Endothelial cell of umbilical vein (primary cell): ENCODE data around the gene ENTR1. TPM values are rescaled to one million over a fixed set of nuclear protein-coding genes. Genes with fewer than 3 reads are reported as not detected.

Source experiments
- BruUV-seq: library from RNA; stranded (reverse); fragments of 400-500 nt; replicated peaks from 2 replicates; lab custom pipeline; 2021; lab: Mats Ljungman, UMichigan
- CTCF ChIA-PET: fragments of 300-600, 350-600 bp; sonication (Branson Sonifier 250); formaldehyde crosslinking; loops from one replicate; lab custom pipeline; 2021; ENCODE audit warnings: antibody characterized with exemption, inconsistent platforms; lab: Charles Lee
- POLR2A ChIA-PET: fragments of 300-600, 350-600 bp; sonication (Branson Sonifier 250); formaldehyde crosslinking; loops from one replicate; lab custom pipeline; 2021; ENCODE audit warnings: antibody characterized with exemption, inconsistent platforms; lab: Charles Lee
- DNase-seq: peaks from one replicate; pipeline ENCODE4 v3.0.0-alpha.2; 2011; ENCODE audit warnings: low read depth, low spot score
- FAIRE-seq: peaks from 2 replicates; lab custom pipeline; 2011; peaks lifted over from hg19 to GRCh38; lab: Jason Lieb, UNC
- H2AFZ ChIP-seq: 2 replicates; pipeline ENCODE4 v1.6.0; 2012; ENCODE audit warnings: low read depth, low read length, control low read depth, inconsistent platforms
- H3K27ac ChIP-seq: 2 replicates; pipeline ENCODE4 v1.5.1; 2011; ENCODE audit warnings: low read depth, mild to moderate bottlenecking, control low read depth, low read length, moderate library complexity; ENCODE audit not compliant: insufficient read depth
- H3K27me3 ChIP-seq, 2 experiments: 2 replicates each; pipeline versions ENCODE4 v1.6.0 to v1.6.1; 2011; ENCODE audit warnings: low read length in 2 of 2, mixed read lengths in 1 of 2; ENCODE audit not compliant: control insufficient read depth in 2 of 2, insufficient read depth in 2 of 2
- H3K36me3 ChIP-seq, 2 experiments: 2 replicates in 1 of 2; 3 replicates in 1 of 2; pipeline ENCODE4 v1.5.1; 2011; ENCODE audit warnings: low read length in 2 of 2, mild to moderate bottlenecking in 1 of 2, moderate library complexity in 1 of 2; ENCODE audit not compliant: control insufficient read depth in 2 of 2, insufficient read depth in 2 of 2; ENCODE audit errors: extremely low read depth in 1 of 2
- H3K4me1 ChIP-seq: 3 replicates; pipeline ENCODE4 v1.5.1; 2011; ENCODE audit warnings: mild to moderate bottlenecking, low read length; ENCODE audit not compliant: control insufficient read depth, insufficient read depth; ENCODE audit errors: extremely low read depth
- H3K4me2 ChIP-seq: 2 replicates; pipeline ENCODE4 v1.6.1; 2011; ENCODE audit warnings: low read length, control low read depth, mixed read lengths; ENCODE audit not compliant: insufficient read depth
- H3K4me3 ChIP-seq, 3 experiments: fragments of 200-600 bp in 1 of 3; sonication (generic), shearing (Covaris generic) in 1 of 3; replicated peaks in 1 of 3; 2 replicates each; pipeline ENCODE4 v1.5.1; 2011 to 2016; ENCODE audit warnings: control low read depth in 3 of 3, low read length in 3 of 3, mild to moderate bottlenecking in 2 of 3, inconsistent platforms in 1 of 3, low read depth in 1 of 3, moderate library complexity in 1 of 3; ENCODE audit not compliant: insufficient read depth in 1 of 3
- H3K79me2 ChIP-seq: 2 replicates; pipeline ENCODE4 v1.6.0; 2012; ENCODE audit warnings: low read length, inconsistent platforms; ENCODE audit not compliant: control insufficient read depth, insufficient read depth
- H3K9ac ChIP-seq: replicated peaks from 2 replicates; pipeline ENCODE3; 2011; ENCODE audit warnings: low read length, control low read depth; ENCODE audit not compliant: insufficient read depth; ENCODE audit errors: extremely low read depth
- H3K9me1 ChIP-seq: replicated peaks from 3 replicates; pipeline ENCODE4 v1.6.0; 2011; ENCODE audit warnings: mild to moderate bottlenecking, low read length; ENCODE audit not compliant: control insufficient read depth, insufficient read depth; ENCODE audit errors: extremely low read depth
- H3K9me3 ChIP-seq: replicated peaks from 2 replicates; pipeline ENCODE4 v1.5.1; 2012; ENCODE audit warnings: low read length, inconsistent platforms; ENCODE audit not compliant: control insufficient read depth, insufficient read depth
- H4K20me1 ChIP-seq: replicated peaks from 2 replicates; pipeline ENCODE3; 2011; ENCODE audit warnings: mild to moderate bottlenecking, low read length; ENCODE audit not compliant: control insufficient read depth, insufficient read depth; ENCODE audit errors: extremely low read depth
- EZH2 ChIP-seq: IDR thresholded peaks from 2 replicates; pipeline ENCODE4 v1.6.1; 2012; ENCODE audit warnings: borderline replicate concordance, low read depth, mild to moderate bottlenecking, moderate library complexity, low read length, inconsistent platforms; ENCODE audit not compliant: severe bottlenecking
- FOS ChIP-seq: IDR thresholded peaks from 2 replicates; pipeline ENCODE4 v1.6.1; 2011; ENCODE audit warnings: mild to moderate bottlenecking, low read length, moderate library complexity, borderline replicate concordance; ENCODE audit not compliant: insufficient read depth
- GATA2 ChIP-seq: IDR thresholded peaks from 2 replicates; pipeline ENCODE4 v1.7.0; 2011; ENCODE audit warnings: low read depth, mild to moderate bottlenecking, moderate library complexity, mixed read lengths, low read length; ENCODE audit not compliant: insufficient read length, insufficient read depth
- JUN ChIP-seq: IDR thresholded peaks from 2 replicates; pipeline ENCODE4 v1.6.1; 2011; ENCODE audit warnings: borderline replicate concordance, low read depth; ENCODE audit not compliant: insufficient read length, insufficient read depth
- MYC ChIP-seq: IDR thresholded peaks from one replicate; pipeline ENCODE4 v1.6.1; 2011; ENCODE audit warnings: mild to moderate bottlenecking, low read depth, low read length
- POLR2A ChIP-seq: IDR thresholded peaks from 2 replicates; pipeline ENCODE4 v1.6.1; 2012; ENCODE audit warnings: low read depth, mild to moderate bottlenecking, control low read depth, low read length
- POLR2AphosphoS5 ChIP-seq: IDR thresholded peaks from 2 replicates; pipeline ENCODE4 v1.6.1; 2012; ENCODE audit warnings: low read depth, mild to moderate bottlenecking, control low read depth, low read length, moderate library complexity; ENCODE audit not compliant: insufficient read depth
- dilution Hi-C: fragments of 300-500 bp; cut with MboI; formaldehyde crosslinking; loops from one replicate; pipeline ENCODE4 v1.15.0; 2019; ENCODE audit warnings: low sequenced_read_pairs; ENCODE audit not compliant: extremely low pct_ligation_motif_present
- intact Hi-C: fragments of 100-400 bp; cut with micrococcal nuclease; formaldehyde crosslinking; loops from one replicate; pipeline ENCODE4 v1.10.0; 2022
- polyA plus RNA-seq, 4 experiments: library from polyadenylated mRNA; depleted of rRNA in 3 of 4; stranded (reverse) in 3 of 4; unstranded in 1 of 4; fragments of >200 nt; gene quantifications; 2 replicates each; pipeline versions ENCODE4 v1.2.1 to v1.2.3, GENCODE V29; 2011 to 2012; ENCODE audit warnings: missing spikeins in 1 of 4
- total RNA-seq: library from RNA; stranded (reverse); gene quantifications from 2 replicates; pipeline ENCODE4 v1.2.3, GENCODE V29; 2021
- TF ChIP-seq, protein P1 (sequence below), 2 donors: IDR thresholded peaks; 1 replicate in 1 of 2; 2 replicates in 1 of 2; pipeline ENCODE4 v1.5.1; 2011; ENCODE audit warnings: low read length in 2 of 2, mild to moderate bottlenecking in 2 of 2, moderate library complexity in 2 of 2, control low read depth in 1 of 2, inconsistent platforms in 1 of 2, low read depth in 1 of 2; ENCODE audit not compliant: insufficient read depth in 1 of 2; ENCODE audit errors: extremely low read depth in 1 of 2
- TF ChIP-seq, protein P2 (sequence below): IDR thresholded peaks from 2 replicates; pipeline ENCODE4 v1.6.1; 2011; ENCODE audit not compliant: insufficient read depth, insufficient read length

ENTR1 gene
- total and polyA plus RNA-seq, 2 donors (not counting 3 experiments of a cell fraction or from before 2014, with no cell fraction given): 36.0 to 61.6 TPM

DNA sequence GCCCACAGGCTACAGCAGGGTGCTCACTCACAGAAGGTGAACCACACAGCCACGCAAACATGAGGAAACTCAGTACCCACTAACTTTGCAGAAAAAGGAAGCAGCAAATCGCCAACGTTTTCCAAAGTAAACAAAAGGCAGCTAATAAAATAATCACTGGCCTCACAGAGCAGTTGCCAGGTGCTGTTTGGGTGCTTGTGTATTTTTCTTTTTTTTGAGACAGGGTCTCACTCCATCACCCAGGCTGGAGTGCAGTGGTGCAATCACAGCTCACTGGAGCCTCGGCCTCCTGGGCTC, 14.2 kb downstream of the ENTR1 start:
- Histone ChIP-seq H4K20me1 (no peaks in the 10 kb centered on the region), H3K36me3 (peaks cover 7 to 61% of the 10 kb centered on the region in 2 experiments), H3K4me1 (peaks cover 10% of the 10 kb centered on the region), H2AFZ (no peak overlapping the region), H3K27me3 (no peaks in the 10 kb centered on the region), H3K4me2 (no peak overlapping the region), H3K9me3 (no peaks in the 10 kb centered on the region), H3K9me1 (no peaks in the 10 kb centered on the region), H3K79me2 (peaks cover 22% of the 10 kb centered on the region), H3K4me3 (no peak overlapping the region), H3K9ac (no peak overlapping the region), H3K27ac (no peak overlapping the region)
- no peak for TF ChIP-seq POLR2AphosphoS5
- TF ChIP-seq GATA2: no peak
- TF ChIP-seq, protein P1, sequence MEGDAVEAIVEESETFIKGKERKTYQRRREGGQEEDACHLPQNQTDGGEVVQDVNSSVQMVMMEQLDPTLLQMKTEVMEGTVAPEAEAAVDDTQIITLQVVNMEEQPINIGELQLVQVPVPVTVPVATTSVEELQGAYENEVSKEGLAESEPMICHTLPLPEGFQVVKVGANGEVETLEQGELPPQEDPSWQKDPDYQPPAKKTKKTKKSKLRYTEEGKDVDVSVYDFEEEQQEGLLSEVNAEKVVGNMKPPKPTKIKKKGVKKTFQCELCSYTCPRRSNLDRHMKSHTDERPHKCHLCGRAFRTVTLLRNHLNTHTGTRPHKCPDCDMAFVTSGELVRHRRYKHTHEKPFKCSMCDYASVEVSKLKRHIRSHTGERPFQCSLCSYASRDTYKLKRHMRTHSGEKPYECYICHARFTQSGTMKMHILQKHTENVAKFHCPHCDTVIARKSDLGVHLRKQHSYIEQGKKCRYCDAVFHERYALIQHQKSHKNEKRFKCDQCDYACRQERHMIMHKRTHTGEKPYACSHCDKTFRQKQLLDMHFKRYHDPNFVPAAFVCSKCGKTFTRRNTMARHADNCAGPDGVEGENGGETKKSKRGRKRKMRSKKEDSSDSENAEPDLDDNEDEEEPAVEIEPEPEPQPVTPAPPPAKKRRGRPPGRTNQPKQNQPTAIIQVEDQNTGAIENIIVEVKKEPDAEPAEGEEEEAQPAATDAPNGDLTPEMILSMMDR (IDR thresholded peaks at IDR 0.05; ENCODE audit: extremely low read depth in 1 of 2, insufficient read depth in 1 of 2, low read depth in 1 of 2, low read length in 2 of 2): no peak
- no peak for TF ChIP-seq EZH2
- no peak for TF ChIP-seq FOS
- TF ChIP-seq POLR2A: no peak
- no peak for TF ChIP-seq MYC
- no peak for TF ChIP-seq JUN
- TF ChIP-seq, protein P2, sequence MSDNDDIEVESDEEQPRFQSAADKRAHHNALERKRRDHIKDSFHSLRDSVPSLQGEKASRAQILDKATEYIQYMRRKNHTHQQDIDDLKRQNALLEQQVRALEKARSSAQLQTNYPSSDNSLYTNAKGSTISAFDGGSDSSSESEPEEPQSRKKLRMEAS: no peak
- no TSS peak for BruUV-seq
- DNase-seq (no peak), FAIRE-seq (no peak)
- ChIA-PET POLR2A (no interaction called here), CTCF (interaction anchor here (1.0 to 1.7 kb wide), 2 partner anchors 29 to 84 kb away, joined by 3 to 9 read pairs; no protein-coding TSS in a partner anchor)
- dilution Hi-C loops: no loop called here
- intact Hi-C loops: no loop called here
